ENCODE measurements around the gene HADH.
"Not testable (repeated sequence)": the region's sequence is repeated elsewhere in the genome, so short reads cannot be mapped to it uniquely, and the experiment has no call there.

The HADH gene

DNA sequence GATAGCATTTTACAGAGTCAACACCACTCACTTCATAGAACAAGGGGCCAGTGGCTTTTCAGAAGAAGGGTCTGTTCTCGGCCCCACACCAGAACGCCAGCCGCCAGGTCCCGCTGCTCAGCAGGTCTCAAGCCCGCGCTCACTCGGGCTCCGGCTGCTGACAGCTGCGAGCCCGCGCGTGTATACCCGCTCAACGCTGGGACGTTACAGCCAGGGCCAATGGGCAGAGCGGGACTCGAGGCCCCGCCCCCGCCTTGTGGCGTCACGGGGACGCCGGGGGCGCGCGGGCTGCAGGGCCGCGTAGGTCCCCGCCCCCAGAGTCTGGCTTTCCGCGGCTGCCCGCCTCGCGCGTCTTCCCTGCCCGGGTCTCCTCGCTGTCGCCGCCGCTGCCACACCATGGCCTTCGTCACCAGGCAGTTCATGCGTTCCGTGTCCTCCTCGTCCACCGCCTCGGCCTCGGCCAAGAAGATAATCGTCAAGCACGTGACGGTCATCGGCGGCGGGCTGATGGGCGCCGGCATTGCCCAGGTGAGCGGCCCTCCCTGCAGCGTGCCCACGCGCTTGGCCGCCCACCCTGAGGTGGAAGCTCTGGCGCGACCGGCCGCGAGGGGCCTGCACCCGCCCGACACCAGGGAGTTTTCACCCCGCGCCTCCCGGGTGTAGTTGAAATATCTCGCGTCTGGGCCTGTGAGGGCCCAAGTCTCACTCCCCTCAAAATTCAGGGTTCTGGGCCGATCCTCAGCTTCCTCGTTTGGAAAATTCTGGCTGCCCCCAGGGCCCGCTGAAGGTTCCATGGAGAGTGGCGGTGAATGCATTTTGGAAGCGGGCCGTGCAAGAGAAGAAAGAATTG lies at the start of gene HADH:
HADH (plus strand) TSS at position 353 of the 850 bp plus-strand sequence; CDS start at position 397, 44 bp downstream.
- peak; percentile 97 for DNase-seq

DNA sequence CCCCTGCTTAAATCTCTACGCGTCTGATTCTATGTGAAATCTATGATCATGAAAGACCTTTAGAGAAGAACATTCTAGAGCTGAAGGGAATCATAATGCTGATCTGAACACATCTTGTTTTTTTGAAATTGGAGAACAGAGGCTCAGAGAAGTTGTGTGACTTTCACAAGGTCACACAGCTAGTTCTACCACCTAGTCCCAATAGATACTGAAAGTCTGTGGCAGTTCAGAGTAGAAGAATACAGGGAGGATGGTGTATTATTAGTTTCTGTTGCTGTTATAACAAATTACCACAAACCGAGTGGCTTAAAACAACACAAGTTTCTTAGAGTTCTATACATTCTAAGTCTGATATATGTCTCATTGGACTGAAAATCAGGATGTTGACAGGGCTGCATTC lies 43.9 kb upstream of the HADH start:
- no peak for DNase-seq

DNA sequence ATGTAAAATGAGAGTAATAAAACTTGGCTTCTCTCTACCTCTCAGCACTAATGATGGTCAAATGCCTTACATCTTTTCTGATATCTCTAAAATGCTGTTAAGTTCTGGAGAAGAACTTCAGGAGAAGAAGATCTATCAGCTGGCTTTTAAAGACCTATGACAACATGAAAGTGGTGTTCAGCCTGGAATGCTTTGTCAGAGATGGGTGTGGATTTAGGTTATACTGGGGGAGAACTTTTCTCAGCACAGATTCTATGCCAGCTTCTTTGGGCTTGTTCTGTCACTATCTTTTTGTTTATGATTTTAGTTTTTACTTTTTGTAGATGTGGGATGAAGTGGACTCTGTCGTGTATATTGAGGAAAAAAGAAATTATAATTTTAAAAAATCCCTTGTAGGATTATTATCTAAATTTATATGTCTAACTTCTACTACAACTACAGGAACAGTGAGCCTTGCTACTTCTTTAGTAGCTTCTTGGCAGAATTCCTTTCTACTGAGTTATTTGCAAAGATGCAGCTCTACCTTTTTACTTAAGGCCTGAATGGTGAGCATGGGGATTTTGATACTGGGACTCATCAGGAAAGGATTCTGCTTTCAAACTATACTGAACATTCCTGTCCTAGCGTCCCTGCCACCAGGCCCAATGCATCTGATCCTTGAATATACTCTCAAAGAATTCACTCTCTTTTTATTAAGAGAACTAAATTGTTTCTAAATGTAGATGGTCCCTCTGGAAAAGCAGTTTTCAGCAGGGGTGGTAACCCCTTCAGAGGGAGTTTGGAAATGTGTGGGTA lies 38.7 kb upstream of the HADH start:
- DNase-seq, result no peak

DNA sequence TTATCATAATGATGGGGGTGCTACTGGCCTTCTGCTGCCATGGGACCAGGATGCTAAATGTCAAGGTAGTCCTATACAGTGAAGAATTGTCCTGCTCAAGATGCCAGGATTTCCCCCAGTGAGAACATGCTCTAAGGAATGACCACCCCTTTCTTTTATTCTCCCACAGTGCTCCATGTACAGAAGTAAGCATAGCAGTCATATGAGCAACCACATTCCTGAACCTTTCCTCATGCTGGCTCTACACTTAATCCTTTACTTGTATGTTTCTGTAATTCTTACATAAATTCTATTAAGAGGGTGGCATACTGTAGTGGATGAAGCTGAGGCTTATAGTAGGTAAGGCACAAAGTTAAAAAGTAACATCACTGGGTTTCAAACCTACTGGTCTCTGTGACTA lies 38.1 kb upstream of the HADH start:
- DNase-seq, result no peak

DNA sequence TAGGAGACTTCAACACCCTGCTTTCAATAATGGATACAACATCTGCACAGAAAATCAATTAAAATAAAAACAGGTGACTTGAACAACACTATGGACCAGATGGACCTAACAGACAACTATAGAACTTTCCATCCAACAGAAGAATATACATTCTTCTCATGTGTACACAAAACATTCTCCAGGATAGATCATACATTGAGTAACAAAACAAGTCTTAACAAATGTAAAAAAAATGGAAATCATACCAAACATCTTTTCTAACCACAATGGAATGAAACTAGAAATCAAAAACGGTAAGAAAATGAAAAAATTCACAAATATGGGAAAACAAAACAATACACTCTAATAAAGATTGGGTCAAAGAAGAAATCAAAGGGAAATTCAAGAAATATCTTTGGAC lies 33.7 kb upstream of the HADH start:
- DNase-seq, result no peak

DNA sequence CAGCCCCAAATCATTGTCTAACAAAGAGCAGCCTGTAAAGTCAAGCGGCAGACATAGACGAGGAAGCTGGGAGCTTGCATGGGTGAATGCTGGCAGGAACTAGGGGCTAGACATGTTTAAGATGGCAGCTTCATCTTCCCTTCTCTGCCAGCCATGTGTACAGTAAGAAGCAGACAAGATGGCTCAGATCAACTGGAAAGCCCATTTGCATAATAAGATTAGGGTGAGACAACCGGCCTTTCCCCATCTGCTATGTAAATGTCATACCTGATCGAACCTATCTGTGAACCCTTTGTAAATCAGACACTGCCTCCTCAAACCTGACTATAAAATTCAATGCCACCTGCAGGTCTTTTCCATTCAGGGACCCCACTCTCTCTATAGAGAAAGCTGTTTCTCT lies 22.8 kb upstream of the HADH start:
- no peak for DNase-seq

DNA sequence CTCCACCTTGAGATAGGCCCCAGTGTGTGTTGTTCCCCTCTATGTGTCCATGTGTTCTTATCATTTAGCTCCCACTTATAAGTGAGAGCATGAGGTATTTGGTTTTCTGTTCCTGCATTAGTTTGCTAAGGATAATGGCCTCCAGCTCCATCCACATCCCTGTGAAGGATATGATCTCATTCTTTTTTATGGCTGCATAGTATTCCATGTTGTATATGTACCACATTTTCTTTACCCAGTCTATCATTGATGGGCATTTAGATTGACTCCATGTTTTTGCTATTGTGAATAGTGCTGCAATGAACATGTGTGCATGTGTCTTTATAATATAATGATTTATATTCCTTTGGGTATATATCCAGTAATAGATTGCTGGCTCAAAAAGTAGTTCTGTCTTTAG lies 22.2 kb upstream of the HADH start:
- DNase-seq, result not testable (repeated sequence)

DNA sequence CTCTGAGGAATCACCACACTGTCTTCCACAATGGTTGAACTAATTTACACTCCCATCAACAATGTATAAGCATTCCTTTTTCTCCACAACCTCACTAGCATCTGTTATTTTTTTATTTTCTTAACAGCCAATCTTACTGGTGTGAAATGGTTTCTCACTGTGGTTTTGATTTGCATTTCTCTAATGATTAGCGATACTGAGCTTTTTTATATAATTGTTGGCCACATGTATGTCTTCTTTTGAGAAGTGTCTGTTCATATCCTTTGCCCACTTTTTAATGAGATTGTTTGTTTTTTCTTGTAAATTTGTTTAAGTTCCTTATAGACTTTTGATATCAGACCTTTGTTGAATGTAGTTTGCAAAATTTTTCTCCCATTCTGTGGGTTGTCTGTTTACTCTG lies 21.8 kb upstream of the HADH start:
- not testable (repeated sequence) for DNase-seq

DNA sequence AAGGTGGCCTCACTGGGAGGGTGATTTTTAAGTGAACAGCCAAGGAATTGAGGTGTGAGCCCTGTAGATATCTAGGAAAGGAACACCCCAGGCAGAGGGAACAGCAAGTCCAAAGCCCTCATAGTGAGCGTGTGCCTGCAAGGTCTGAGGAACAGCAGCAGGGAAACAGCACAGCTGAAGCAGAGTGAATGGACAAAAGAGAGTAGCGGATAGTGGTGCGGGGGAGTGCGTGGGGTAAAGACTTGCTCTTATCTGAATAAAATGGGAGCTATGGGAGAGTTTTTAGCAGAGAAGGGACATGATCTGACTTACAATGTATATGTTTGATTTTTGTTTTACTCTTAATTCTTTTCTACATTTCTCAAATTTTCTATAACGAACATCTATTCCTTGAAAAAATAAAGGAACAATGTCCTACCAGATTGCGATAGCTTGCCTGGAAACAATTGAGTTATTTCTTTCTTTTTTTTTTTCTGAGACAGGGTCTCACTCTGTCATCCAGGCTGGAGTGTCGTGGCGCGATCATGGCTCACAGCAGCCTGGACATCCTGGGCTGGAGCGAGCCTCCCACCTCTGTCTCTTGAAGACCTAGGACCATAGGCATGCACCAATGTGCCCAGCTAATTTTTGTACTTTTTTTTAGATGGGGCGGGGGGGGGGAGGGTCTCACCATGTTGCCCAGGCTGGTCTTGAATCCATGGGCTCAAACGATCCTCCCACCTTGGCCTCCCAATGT lies 19.5 kb upstream of the HADH start:
- no peak for DNase-seq

DNA sequence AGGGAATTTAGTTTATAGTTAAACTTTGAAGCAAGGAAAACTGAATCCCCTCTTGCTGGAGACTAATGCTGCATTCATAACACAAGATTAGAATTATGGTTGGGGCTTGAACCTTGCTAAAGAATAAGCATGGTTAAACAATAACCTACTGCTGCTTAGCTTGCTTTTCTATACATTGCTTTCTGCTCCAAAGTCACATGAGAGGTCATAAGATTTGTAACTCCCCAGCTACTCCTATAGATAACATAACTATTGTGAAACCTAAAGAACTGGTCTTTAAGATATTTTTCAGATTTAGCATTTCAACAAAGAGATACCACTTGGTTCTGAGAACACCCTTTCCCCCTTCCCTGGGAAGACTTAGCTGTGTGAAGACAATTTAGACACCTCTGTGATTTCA lies 17.1 kb upstream of the HADH start:
- DNase-seq, result no peak

DNA sequence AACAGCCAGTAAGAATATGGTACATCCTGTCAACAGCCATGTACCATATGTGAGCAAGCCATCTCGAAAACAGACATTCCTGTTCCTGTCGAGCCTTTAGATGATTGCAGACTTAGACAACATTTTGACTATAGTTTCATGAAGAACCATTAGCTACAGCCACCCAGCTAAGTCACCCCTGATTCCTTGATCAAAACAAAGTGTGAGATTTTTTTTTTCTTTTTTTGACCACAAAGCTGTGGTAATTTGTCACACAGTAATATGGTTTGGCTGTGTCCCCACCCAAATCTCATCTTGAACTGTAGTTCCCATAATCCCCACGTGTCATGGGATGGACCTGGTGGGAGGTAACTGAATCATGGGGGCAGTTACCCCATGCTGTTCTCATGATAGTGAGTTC lies 15.2 kb upstream of the HADH start:
- no peak for DNase-seq

DNA sequence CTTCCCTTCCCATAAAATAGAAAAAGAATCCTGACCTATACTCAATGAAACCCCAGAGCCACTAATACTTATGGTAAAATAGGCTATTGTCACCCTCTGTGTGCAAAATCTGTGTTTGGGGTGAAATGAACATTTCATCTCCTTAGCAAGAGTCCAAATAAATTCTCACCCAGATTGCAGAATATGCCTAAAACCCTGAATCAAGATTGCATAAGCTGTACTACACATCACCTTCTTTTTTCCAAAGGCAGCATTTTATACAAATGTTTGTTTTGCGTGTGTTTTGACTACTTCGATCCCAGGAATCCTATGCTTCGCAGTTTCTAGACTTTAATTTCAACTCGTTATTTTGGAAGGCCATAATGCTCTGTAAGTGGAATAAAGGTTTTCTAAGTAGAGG lies 12.2 kb upstream of the HADH start:
- no peak for DNase-seq

DNA sequence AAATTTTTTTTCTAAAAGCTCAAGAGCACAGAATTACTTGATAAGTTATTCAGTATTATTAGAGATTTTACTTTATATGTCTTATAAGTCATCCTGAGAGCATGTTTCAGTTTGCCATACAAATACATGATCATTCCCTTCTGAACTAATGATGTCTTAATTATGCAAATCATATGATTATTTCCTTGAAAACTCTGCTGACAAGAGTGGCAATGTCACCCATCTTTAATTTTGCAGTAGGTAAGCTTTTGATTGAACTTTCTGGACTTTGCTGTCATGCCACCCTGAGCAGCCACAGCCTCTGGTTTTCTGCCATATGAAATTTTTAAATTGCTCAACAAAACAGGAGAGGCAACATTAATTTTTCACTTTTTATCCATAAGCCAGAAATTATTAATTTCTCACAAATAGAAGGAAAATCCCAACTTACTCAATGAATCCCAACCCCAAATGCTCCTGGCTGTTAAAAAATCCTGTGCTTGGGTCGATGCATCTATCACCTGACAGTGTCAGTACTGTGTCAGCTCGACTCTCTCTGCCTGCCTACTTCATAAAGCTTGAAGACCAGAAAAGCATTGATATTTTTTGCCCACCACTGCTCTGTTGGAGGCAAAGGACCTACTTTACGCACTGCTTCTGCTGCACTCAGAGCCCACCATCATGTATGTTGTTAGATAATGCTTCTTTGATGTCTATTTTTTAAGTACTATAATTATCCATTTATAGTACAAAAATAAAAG lies 11.6 kb upstream of the HADH start:
- no peak for DNase-seq

DNA sequence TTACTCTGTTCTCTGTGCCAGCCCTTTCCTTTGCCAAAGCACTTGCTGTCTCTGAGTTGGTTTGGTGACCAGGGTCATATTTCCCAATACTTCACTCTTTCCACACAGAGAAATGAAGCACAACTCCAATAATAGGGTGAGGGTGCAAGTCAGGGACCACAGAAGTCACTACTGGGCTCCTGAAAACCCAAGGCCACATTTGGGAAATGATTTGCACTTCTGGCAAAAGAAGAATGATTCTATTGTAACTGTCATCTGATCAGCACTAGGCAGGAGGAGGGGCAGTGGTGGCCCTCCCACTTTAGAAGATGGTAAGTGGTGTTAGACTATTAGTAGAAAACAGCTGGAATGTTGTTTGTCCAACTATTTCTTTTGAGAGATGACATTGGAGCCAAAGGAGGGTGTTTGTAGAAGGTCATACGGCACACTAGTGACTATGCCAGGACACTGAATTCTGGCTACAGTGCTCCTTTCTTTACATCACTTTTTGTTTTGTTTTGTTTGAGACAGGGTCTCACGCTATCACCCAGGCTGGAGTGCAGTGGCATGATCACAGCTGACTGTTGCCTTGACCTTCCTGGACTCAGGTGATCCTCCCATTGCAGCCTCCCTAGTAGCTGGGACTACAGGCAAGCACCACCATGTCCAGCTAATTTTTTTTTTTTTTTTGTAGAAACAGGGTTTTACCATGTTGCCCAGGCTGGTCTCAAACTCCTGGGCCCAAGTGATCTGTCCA lies 10.8 kb upstream of the HADH start:
- no peak for DNase-seq

DNA sequence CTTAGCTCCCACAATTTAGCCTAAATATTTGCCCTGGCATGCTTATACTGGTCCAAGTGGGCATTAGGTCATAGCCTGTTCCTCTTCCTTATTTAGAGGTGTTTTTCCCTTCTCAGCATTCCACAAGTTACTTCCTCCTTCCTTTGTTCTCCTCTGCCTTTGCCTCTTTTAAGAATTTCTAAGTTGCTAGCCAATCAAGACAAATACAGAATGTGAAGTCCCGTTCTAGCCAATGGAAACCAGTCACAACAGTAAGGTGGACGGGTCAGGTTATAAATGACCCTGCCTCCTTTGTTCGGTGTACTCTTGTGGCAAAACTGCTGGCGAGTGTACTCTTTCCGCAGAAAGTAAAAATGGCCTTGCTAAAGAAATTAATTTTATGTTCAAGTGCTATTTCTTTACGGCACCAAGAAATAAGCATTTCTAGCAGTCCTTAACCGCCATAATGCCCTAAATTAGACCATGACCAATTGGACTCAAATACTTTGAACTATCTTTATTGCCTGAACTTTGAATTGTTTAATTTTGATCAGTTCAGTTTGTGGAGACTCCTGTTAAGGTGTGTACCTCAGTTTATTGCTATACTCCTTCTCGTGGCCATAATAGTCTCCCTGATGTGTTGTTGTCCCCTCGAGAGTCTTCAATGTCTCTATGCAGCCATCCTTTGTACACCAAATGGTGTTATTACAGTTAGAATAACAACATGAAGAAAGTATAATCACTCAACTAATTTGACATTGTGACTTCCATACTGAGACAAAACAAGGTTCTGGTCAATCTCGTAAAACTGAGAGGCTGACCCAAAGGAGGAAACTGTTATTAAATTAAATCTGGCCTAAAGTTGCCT lies 1.6 kb upstream of the HADH start:
- DNase-seq, result no peak

DNA sequence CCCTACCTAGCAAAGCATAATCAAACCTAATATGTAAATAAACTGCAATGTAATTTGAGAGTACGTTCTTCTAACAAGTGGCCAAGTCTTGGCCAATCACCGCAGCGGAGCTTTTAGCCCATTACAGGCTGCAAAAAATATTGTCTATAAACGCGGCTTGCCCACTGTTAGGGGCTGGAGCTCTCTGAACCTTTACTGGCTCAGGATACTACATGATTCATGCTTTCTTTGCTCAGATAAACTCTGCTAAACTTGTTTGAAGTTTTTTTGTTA lies 990 bp upstream of the HADH start:
- no peak for DNase-seq

DNA sequence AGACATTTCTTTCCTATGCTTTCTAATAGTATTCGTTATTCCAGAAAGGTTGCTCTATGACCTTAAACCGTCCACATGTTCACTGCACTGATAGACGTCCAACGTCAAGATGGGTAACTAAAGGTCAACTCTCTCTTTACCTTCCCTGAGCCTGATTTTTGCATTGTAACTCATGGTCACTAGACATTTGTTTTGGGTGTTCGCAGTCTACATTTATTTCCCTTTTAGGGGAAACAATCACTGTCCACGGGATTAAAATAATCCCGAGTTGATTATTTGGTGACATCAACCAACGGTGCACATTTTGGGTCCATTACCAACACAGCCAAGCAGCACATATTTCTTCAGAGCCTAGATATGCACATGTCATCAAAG lies 540 bp upstream of the HADH start:
- DNase-seq, result no peak

DNA sequence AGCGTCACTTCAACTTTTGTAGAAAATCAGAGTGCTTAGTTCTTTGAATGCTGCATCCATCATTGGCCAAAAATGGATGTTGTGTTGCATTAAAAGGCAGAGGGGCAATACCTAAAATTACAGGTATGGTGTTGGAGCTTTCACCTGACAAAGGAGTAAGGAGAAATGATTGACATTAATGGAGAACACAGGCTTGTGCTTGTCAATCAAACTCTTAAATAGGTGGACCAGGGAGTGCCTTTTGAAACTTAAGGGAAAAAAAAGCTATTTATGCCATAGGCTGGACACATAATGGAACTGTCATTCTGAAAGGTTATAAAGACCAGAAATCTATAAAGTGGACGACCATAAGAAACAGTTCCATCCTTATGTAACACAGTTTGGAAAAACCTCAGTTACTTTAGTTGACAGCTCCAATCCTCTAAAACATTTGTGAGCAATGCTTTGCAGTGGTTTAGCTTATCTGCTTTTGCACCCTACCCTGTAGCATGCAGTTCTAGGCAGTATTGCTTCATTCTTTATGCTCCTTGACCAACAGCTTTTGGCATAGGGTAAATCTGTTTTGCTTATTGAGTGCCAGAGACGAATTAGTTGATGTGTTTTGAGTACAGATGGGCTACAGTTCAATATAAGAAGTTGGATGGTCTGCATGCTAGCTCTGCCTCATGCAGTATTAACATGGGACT lies 2.4 kb downstream of the HADH start:
- DNase-seq, result no peak

DNA sequence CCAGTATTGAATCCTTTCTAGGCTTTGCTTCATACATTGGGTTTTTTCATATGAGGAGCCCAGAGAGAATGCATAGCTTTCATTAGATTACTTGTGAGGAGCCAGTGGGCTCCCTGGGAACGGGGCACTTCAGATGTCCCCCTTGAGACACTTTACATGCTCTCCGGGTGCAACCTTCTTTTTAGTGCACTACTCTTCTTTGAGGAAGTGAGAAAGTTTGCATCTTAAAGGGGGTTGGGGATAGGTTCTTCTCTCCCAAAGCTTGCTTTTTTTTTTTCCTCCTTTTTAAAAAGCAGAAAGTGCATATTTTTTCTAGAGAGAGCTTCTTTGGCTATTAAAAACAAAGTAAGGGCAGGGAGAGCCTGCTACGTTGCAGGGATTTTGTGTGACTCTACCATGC lies 4.3 kb downstream of the HADH start:
- no peak for DNase-seq

DNA sequence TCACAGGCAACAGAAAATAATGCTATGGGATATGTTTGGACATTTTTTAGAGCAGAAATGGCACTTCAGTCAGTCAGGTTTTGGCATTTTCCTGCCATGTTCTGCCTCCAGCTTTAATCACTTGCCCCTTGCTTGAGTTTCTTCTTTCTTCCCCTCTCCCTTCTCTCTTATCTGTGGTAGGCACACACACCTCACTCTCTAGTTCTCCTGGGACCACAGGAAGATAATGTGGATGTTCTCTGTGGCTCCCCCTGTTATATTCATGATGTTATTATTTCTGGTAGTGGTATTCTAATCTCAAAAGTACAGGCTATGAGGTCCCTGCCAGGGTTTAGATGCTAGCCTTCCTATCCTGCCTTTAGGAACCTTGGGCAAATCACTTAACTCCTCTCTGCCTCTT lies 5.2 kb downstream of the HADH start:
- DNase-seq, result no peak

Measured in activated CD4-positive, alpha-beta T cell treated with anti-CD3 and anti-CD28 coated beads, Interleukin-10, Interleukin-2, amounts not matched to agents 100 ng/mL and 50 ng/mL, durations not matched to agents 16 hours and 8 hours (primary cell).